Vagina (tissue), 2 donors: ENCODE measurements around the gene WNT7A. TPM values are rescaled to one million over a fixed set of nuclear protein-coding genes. Genes with fewer than 3 reads are reported as not detected.

Experiments
- DNase-seq, 2 donors: peaks; one replicate each; pipeline ENCODE4 v3.0.0-alpha.2; 2017; ENCODE audit errors: extremely low spot score in 2 of 2
- H3K27ac ChIP-seq: fragments of 200-600 bp; sonication (generic); one replicate; pipeline ENCODE4 v1.5.1; 2019
- H3K27me3 ChIP-seq: fragments of 200-600 bp; sonication (generic); one replicate; pipeline ENCODE4 v1.5.1; 2019
- H3K36me3 ChIP-seq, 2 donors: fragments of 200-600 bp; sonication (generic); one replicate each; pipeline ENCODE4 v1.5.1; 2017 to 2019
- H3K4me1 ChIP-seq: fragments of 200-600 bp; sonication (generic); one replicate; pipeline ENCODE4 v1.5.1; 2019
- H3K4me3 ChIP-seq, 2 donors: fragments of 200-600 bp; sonication (generic); 1 replicate in 1 of 2; 2 replicates in 1 of 2; pipeline ENCODE4 v1.5.1; 2016 to 2019
- H3K9me3 ChIP-seq: fragments of 200-600 bp; sonication (generic); one replicate; pipeline ENCODE4 v1.5.1; 2019
- POLR2A ChIP-seq, 2 donors: fragments of 450-650 bp; IDR thresholded peaks; one replicate each; pipeline ENCODE4 v1.6.1; 2017; ENCODE audit warnings: antibody characterized with exemption in 2 of 2, mild to moderate bottlenecking in 2 of 2, moderate library complexity in 2 of 2
- POLR2AphosphoS5 ChIP-seq, 2 donors: sonication (generic); formaldehyde crosslinking; IDR thresholded peaks; one replicate each; pipeline ENCODE4 v1.9.0; 2017; ENCODE audit warnings: antibody characterized with exemption in 2 of 2, mild to moderate bottlenecking in 2 of 2, low read depth in 1 of 2; ENCODE audit not compliant: insufficient read depth in 1 of 2
- intact Hi-C: fragments of 100-400 bp; cut with DNase I; formaldehyde crosslinking; loops from one replicate; pipeline ENCODE4 v1.15.1; 2023
- total RNA-seq: library from RNA; depleted of rRNA; stranded (reverse); fragments of >200 nt; gene quantifications from one replicate; pipeline ENCODE4 v1.2.3, GENCODE V29; 2016
- TF ChIP-seq, protein P1 (sequence below), 3 experiments: fragments of 450-650 bp in 2 of 3; fragments of 200-600 bp in 1 of 3; sonication (generic) in 1 of 3; IDR thresholded peaks; one replicate each; pipeline ENCODE4 v1.5.1; 2017 to 2019; ENCODE audit warnings: antibody characterized with exemption in 3 of 3, mild to moderate bottlenecking in 2 of 3, moderate library complexity in 2 of 3

WNT7A gene
- total RNA-seq, 1 donor from 2014 or later, result not detected

DNA sequence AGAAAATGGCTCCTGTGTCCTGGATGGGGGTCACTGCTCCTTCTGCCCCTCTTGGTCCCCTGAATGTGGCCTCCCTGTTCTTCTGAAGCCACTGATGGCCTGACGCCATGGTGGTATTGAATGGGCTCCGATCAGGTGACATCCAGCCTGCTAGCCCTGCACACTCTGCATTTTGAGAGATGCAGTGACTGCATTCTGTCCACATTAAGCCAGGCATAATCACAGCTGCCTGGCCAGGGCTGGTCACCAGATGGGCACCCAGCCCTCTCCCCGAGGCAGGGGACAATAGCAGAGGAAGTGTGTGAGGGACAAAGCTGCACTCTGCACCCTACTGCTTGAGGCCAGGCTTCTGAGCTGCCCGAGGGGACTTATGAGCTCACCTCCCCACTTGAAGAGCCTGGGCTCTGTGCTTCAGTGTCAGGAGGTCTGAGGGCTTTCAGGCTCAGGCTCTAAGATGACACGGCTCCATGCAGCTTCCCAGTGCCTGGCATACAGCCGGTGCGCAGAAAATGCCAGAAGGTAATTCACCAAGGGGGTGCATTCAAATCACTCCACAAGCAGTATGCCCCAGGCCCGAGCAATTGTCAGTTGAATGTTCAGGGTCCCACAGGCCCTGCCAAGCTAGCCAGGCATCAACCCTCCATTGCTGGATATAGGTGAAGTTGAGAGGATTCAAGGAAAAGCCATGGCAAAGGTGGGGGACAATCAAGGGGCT lies 56.8 kb downstream of the WNT7A start:
- Histone ChIP-seq H3K4me1 (no peaks in the 10 kb centered on the region), H3K27ac (no peak overlapping the region), H3K9me3 (no peaks in the 10 kb centered on the region), H3K4me3 (no peak overlapping the region), H3K36me3 (no peaks in the 10 kb centered on the region), H3K27me3 (no peaks in the 10 kb centered on the region)
- no peak for DNase-seq
- TF ChIP-seq, protein P1, sequence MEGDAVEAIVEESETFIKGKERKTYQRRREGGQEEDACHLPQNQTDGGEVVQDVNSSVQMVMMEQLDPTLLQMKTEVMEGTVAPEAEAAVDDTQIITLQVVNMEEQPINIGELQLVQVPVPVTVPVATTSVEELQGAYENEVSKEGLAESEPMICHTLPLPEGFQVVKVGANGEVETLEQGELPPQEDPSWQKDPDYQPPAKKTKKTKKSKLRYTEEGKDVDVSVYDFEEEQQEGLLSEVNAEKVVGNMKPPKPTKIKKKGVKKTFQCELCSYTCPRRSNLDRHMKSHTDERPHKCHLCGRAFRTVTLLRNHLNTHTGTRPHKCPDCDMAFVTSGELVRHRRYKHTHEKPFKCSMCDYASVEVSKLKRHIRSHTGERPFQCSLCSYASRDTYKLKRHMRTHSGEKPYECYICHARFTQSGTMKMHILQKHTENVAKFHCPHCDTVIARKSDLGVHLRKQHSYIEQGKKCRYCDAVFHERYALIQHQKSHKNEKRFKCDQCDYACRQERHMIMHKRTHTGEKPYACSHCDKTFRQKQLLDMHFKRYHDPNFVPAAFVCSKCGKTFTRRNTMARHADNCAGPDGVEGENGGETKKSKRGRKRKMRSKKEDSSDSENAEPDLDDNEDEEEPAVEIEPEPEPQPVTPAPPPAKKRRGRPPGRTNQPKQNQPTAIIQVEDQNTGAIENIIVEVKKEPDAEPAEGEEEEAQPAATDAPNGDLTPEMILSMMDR (IDR thresholded peaks at IDR 0.05), result no peak
- TF ChIP-seq POLR2A (IDR thresholded peaks at IDR 0.05) (no peak), POLR2AphosphoS5 (IDR thresholded peaks at IDR 0.05; ENCODE audit: insufficient read depth in 1 of 2, low read depth in 1 of 2) (no peak)
- intact Hi-C loops, result no loop called here

DNA sequence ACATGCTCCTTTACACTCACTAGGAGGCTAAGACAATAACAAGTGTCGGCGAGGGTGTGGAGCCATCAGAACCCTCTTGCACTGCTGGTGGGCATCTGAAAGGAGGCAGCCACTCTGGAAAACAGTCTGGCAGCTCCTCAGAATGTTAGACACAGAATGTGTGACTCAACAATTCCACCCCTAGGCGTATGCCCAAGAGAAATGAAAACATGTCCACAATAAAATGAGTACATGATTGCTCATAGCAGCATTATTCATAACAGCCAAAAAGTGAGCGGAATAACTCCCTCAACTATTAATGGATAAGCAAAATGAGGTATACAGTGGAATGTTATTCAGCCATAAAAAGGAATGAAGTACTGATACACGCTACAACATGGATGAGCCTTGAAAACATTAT lies 57.8 kb downstream of the WNT7A start:
- no peaks in the 10 kb centered on the region for H3K4me1 ChIP-seq
- H3K36me3 ChIP-seq, result no peaks in the 10 kb centered on the region
- no peaks in the 10 kb centered on the region for H3K9me3 ChIP-seq
- TF ChIP-seq POLR2A (IDR thresholded peaks at IDR 0.05) (no peak), POLR2AphosphoS5 (IDR thresholded peaks at IDR 0.05; ENCODE audit: insufficient read depth in 1 of 2, low read depth in 1 of 2) (no peak)
- TF ChIP-seq, protein P1 (IDR thresholded peaks at IDR 0.05), result no peak
- no peak overlapping the region for H3K4me3 ChIP-seq
- DNase-seq, result no peak
- H3K27me3 ChIP-seq, result no peaks in the 10 kb centered on the region
- H3K27ac ChIP-seq, result no peak overlapping the region
- intact Hi-C loops, result no loop called here

DNA sequence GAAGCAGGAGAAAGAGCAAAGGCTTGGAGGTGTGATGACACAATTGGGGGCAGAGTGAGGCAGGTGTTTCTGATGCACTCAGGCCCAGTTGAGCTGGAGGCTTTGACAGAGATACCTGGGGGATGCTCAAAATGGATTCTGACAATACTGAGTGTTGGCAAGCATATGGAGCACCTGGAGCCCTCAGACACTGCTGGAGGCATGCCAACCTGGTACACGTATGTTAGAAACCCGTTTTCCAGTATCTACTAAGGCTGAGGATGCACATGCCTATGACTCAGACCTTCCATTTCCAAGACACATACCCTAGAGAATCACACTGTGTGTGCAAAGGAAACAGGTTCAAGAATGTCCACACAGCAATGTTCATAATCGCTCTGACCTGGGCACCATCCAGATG lies 58.7 kb downstream of the WNT7A start:
- no peaks in the 10 kb centered on the region for H3K27me3 ChIP-seq
- intact Hi-C loops, result no loop called here
- no peaks in the 10 kb centered on the region for H3K9me3 ChIP-seq
- no peaks in the 10 kb centered on the region for H3K4me1 ChIP-seq
- TF ChIP-seq POLR2A (IDR thresholded peaks at IDR 0.05), result no peak
- no peak for TF ChIP-seq POLR2AphosphoS5 (IDR thresholded peaks at IDR 0.05; ENCODE audit: insufficient read depth in 1 of 2, low read depth in 1 of 2)
- TF ChIP-seq, protein P1 (IDR thresholded peaks at IDR 0.05), result no peak
- no peak overlapping the region for H3K27ac ChIP-seq
- no peak overlapping the region for H3K4me3 ChIP-seq
- DNase-seq, result no peak
- no peaks in the 10 kb centered on the region for H3K36me3 ChIP-seq

DNA sequence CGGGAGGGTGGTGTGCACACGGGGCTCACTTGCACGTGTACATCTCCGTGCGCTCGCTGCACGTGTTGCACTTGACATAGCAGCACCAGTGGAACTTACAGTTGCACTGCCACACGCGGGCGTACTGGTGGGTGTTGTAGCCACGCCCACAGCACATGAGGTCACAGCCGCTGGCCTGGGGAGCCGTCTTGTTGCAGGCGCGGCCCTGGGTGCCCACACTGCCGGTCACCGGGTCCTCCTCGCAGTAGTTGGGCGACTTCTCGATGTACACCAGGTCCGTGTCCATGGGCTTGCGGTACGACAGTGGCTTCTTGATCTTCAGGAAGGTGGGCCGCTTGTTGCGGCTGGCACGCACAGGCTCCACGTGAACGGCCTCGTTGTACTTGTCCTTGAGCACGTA lies 61.0 kb downstream of the WNT7A start:
- H3K27ac ChIP-seq, result no peak overlapping the region
- no peaks in the 10 kb centered on the region for H3K27me3 ChIP-seq
- H3K4me3 ChIP-seq, result no peak overlapping the region
- intact Hi-C loops, result no loop called here
- DNase-seq, result no peak
- TF ChIP-seq POLR2A (IDR thresholded peaks at IDR 0.05) (no peak), POLR2AphosphoS5 (IDR thresholded peaks at IDR 0.05; ENCODE audit: insufficient read depth in 1 of 2, low read depth in 1 of 2) (no peak)
- TF ChIP-seq, protein P1 (IDR thresholded peaks at IDR 0.05), result no peak
- H3K36me3 ChIP-seq, result no peaks in the 10 kb centered on the region
- H3K4me1 ChIP-seq, result no peaks in the 10 kb centered on the region
- peaks cover 21% of the 10 kb centered on the region for H3K9me3 ChIP-seq

DNA sequence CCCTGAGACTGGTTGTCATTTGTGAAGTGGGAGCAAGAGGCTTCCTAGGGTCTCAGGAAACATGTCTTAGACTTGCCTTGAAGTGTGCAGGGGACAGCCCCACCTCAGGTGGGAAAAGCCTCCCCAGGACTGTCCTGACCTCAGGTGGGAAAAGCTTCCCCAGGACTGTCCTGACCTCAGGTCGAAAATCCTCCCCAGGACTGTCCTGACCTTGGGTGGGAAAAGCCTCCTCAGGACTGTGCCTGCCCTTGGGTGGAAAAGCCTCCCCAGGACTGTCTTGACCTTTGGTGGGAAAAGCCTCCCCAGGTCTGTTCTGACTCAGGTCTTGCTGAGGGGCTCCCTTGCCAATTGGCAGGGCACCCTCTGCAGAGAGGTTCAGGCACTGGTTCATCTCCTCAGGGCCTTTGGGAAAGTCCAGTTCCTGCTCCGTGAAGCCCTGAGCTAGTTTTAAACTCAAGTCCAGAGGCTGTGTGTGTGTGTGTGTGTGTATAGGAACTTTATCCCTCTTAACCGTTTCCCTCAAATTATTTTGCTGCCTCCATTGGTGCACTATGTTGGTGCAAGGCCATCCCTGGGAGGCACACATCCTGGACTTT lies 64.7 kb downstream of the WNT7A start:
- peaks cover 22% of the 10 kb centered on the region for H3K9me3 ChIP-seq
- H3K4me1 ChIP-seq, result no peaks in the 10 kb centered on the region
- H3K27ac ChIP-seq, result no peak overlapping the region
- no peaks in the 10 kb centered on the region for H3K36me3 ChIP-seq
- intact Hi-C loops, result no loop called here
- TF ChIP-seq POLR2AphosphoS5 (IDR thresholded peaks at IDR 0.05; ENCODE audit: insufficient read depth in 1 of 2, low read depth in 1 of 2), result no peak
- TF ChIP-seq, protein P1 (IDR thresholded peaks at IDR 0.05), result no peak
- no peak for TF ChIP-seq POLR2A (IDR thresholded peaks at IDR 0.05)
- no peak overlapping the region for H3K4me3 ChIP-seq
- H3K27me3 ChIP-seq, result no peaks in the 10 kb centered on the region
- no peak for DNase-seq
